MG63 (cell line): Measurements from ENCODE around the gene CNOT11. TPM values are rescaled to one million over a fixed set of nuclear protein-coding genes. Genes with fewer than 3 reads are reported as not detected.
A peak's percentile ranks its signal among the peaks of the same experiment; 100 is the strongest.
"Not testable (repeated sequence)": the region's sequence is repeated elsewhere in the genome, so short reads cannot be mapped to it uniquely, and the experiment has no call there.

Experiments
- DNase-seq: peaks from one replicate; pipeline ENCODE4 v3.0.0-alpha.2; 2020
- H3K27me3 ChIP-seq: fragments of 250-450 bp; sonication (Bioruptor Pico); 2 replicates; pipeline ENCODE4 v1.5.1; 2020; ENCODE audit warnings: mild to moderate bottlenecking, moderate library complexity
- H3K36me3 ChIP-seq: fragments of 250-450 bp; sonication (Bioruptor Pico); 2 replicates; pipeline ENCODE4 v1.5.1; 2020; ENCODE audit warnings: mild to moderate bottlenecking, moderate library complexity
- H3K4me3 ChIP-seq: fragments of 250-450 bp; sonication (Bioruptor Pico); 2 replicates; pipeline ENCODE4 v1.5.1; 2020; ENCODE audit warnings: mild to moderate bottlenecking, moderate library complexity
- H3K9me3 ChIP-seq: fragments of 250-450 bp; sonication (Bioruptor Pico); 2 replicates; pipeline ENCODE4 v1.5.1; 2020; ENCODE audit warnings: mild to moderate bottlenecking, moderate library complexity
- total RNA-seq: library from RNA; depleted of rRNA; stranded (reverse); fragments of >200 nt; shearing (Covaris generic); gene quantifications from 2 replicates; pipeline ENCODE4 v1.2.3, GENCODE V29; 2014; ENCODE audit warnings: low replicate concordance

Gene CNOT11
- total RNA-seq, 1 experiment from 2014 or later = 52.6 TPM

DNA sequence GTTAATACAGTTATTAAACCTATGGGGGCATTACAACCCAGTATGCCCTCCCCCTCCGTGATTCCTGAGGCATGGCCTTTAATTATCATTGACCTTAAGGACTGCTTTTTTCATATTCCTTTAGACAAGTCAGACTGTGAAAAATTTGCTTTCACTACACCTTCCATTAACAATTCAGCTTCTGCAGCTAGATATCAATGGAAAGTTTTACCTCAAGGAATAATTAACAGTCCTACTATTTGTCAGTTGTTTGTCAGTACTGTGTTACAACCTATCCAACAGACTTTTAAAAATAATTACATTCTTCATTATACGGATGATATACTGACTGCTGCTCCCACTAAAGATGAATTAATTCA lies 12.9 kb upstream of the CNOT11 start:
- H3K36me3 ChIP-seq, H3K9me3 ChIP-seq, DNase-seq, H3K4me3 ChIP-seq, H3K27me3 ChIP-seq: not testable (repeated sequence)

DNA sequence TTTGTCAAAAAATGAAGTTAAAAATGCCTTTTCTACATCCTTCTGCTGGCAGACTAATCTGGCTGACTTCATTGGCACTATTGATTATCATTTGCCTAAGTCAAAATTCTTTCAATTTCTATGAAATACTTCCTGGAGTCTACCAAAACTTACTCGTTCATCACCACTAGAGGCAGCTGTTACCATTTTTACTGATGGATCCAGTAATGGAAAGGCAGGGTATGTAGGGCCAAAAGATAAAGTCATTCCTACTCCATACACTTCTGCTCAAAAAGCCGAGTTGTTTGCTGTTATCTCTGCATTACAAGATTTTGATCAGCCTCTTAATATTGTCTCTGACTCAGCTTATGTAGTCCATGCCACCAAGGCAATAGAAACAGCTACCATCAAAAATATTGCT lies 12.0 kb upstream of the CNOT11 start:
- not testable (repeated sequence) for H3K9me3 ChIP-seq, H3K36me3 ChIP-seq, H3K27me3 ChIP-seq, H3K4me3 ChIP-seq, DNase-seq

DNA sequence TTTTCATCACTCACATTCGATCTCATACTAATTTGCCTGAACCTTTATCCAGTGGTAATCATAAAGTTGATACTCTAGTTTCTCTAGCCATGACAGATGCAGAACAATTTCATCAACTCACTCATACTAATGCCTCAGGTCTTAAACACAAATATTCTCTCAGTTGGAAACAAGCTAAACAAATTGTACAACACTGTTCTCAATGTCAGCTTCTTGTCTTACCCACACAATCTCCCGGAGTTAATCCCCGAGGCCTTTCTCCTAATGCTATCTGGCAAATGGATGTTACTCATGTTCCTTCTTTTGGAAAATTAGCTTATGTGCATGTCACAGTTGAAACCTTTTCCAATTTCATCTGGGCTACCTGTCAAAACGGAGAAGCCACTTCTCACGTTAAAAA lies 11.5 kb upstream of the CNOT11 start:
- Histone ChIP-seq H3K27me3 (no peaks in the 10 kb centered on the region), H3K36me3 (no peaks in the 10 kb centered on the region), H3K9me3 (no peaks in the 10 kb centered on the region), H3K4me3 (no peak overlapping the region)
- DNase-seq = no peak

DNA sequence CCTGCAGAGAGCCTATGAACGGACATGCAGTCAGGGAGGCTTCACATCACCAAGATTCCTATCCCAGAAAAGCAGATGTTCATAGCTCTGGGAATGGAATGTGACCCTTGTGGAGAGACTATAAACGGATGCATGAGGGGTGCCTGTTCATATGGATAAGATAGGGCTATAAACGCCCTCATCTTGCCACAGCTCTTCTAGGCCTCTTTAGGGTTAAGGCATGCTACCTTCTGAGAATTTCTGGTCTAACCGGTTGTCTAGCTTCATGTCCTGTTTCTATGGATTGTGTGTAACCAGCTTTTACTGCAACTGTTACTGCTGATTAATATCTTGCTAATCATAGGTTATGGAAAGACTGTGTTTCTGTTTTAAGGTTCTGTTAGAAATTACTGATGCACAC lies 8.3 kb upstream of the CNOT11 start:
- not testable (repeated sequence) for H3K9me3 ChIP-seq, H3K27me3 ChIP-seq, H3K4me3 ChIP-seq, DNase-seq, H3K36me3 ChIP-seq

DNA sequence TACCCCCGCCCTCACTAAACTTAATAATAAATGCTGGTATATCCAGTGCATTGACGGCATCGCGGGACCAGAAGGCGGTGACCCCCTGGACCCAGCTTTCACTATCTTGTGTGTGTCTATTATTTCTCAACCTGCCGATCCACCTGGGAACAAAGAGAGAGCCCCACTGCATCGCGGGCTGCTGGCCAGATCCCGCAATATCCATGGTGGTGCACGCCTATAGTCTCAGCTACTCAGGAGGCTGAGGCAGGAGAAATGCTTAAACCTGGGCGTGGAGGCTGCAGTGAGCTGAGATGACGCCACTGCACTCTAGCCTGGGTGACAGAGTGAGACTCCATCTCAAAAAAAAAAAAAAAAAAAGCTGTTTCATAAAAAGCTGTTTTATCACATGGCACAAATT lies 7.8 kb upstream of the CNOT11 start:
- not testable (repeated sequence) for H3K36me3 ChIP-seq, DNase-seq, H3K9me3 ChIP-seq, H3K4me3 ChIP-seq, H3K27me3 ChIP-seq

DNA sequence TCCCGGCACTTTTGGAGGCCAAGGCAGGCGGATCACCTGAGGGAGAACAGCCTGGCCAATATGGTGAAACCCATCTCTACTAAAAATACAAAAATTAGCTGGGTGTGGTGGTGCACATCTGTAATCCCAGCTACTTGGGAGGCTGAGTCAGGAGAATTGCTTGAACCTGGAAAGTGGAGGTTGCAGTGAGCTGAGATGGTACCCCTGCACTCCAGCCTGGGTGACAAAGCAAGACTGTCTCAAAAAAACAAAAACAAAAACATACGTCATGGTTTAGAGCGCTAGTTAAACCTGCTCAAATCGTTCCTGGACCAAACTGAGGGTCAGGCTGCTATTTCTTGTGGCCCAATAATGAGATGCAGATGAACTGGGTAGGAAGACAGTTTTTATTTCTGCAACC lies 7.2 kb upstream of the CNOT11 start:
- not testable (repeated sequence) for H3K4me3 ChIP-seq, H3K36me3 ChIP-seq, H3K27me3 ChIP-seq, DNase-seq, H3K9me3 ChIP-seq

DNA sequence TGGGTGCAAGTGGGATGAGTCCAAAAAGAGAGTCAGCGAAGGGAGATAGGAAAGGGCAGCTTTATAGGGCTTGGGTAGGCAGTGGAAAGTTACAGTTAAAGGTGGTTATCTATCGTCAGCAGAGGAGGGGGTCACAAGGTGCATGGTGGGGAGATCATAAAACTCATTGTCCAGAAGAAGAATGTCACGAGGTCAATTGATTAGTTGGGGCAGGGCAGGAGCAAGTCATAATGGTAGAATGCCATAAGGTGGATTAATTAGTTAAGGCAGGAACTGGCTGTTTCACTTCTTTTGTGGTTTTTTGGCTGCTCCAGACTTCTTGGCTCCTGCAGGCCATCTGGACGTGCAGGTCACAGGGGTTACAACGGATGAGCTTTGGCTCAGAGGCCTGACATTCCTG lies 3.9 kb upstream of the CNOT11 start:
- H3K27me3 ChIP-seq, H3K4me3 ChIP-seq, H3K36me3 ChIP-seq, H3K9me3 ChIP-seq, DNase-seq: not testable (repeated sequence)

DNA sequence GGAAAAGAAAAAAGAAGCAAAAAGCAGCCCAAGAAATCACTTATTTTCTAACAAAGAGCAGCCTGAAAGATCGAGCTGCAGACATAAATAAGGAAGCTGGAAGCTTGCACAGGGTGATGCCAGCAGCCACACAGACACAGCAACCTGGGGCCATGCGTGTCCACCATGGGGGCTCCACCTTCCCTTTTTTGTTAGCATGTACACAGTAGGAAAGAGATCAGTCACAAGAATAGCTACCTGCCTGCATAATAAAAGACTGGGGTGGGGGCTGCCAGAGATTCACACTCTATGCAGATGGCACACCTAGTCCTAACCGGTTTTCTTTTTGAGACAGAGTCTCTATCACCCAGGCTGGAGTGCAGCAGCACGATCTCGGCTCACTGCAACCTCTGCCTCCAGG lies 2.9 kb upstream of the CNOT11 start:
- H3K36me3 ChIP-seq = peaks cover 4% of the 10 kb centered on the region
- no peak for DNase-seq
- no peaks in the 10 kb centered on the region for H3K9me3 ChIP-seq
- no peaks in the 10 kb centered on the region for H3K27me3 ChIP-seq
- no peak overlapping the region for H3K4me3 ChIP-seq

DNA sequence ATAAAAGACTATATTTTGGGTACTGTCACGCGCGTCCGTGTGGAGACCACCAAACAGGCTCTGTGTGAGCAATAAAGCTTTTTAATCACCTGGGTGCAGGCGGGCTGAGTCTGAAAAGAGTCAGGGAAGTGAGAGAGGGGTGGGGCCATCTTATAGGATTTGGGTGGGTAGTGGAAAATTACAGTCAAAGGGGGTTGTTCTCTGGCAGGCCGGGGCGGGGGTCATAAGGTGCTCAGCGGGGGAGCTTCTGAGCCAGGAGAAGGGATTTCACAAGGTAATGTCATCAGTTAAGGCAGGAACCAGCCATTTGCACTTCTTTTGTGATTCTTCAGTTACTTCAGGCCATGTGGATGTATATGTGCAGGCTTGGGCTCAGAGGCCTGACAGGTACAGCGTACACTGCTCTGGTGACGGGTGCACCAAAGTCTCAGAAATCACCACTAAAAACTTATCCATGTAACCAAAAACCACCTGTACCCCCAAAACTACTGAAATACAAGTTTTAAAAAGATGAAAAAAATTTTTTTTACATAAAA lies 1.4 kb upstream of the CNOT11 start:
- not testable (repeated sequence) for H3K27me3 ChIP-seq, H3K36me3 ChIP-seq, DNase-seq, H3K4me3 ChIP-seq, H3K9me3 ChIP-seq

DNA sequence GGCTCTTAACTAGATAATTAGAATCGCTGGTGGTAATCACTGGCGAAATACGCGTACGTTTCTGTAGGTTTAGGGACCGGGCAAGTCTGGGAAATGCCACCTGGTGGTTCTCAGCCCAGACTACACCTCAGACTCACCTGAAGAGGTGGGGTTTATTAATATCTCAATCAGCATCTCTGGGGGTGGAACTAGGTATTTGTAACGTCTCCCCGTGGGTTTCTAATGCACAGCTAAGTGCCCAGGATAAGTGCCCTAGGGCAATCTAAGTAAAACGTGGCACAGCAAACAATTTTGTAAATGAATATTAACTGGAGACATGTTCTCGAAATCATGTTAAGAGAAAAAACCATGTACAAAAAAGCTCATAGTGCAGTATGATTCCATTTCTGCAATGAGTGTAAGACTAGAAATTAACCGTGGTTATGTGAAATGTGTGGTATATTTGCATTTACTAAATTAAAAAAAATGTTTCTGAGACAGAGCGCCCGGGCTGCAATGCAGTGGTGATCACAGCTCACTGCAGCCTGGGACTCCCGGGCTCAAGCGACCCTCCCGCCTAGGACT lies 760 bp upstream of the CNOT11 start:
- Histone ChIP-seq H3K4me3 (peak overlapping the region; percentile 72), H3K36me3 (peaks cover 4% of the 10 kb centered on the region)

DNA sequence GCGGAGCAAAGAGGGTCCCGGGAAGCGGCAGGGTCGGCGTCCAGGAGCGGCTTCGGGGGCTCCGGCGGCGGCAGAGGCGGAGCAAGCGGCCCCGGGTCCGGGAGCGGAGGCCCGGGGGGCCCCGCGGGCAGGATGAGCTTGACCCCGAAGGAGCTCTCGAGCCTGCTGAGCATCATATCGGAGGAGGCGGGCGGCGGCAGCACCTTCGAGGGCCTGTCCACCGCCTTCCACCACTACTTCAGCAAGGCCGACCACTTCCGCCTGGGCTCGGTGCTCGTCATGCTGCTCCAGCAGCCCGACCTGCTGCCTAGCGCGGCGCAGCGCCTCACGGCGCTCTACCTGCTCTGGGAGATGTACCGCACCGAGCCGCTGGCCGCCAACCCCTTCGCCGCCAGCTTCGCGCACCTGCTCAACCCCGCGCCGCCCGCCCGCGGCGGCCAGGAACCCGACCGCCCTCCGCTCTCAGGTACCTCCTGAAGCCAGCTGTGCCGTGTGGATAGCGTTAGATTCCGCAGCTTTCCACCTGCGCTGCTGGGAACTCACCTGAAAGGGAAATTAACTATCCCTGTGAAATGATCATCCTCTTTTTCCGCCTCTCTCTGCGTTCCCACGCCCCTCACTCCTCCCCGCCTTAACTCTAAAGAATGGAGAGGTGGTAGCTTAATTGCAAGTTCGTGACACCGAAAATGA lies 472 bp downstream of the CNOT11 start:
- Histone ChIP-seq H3K36me3 (peaks cover 9% of the 10 kb centered on the region), H3K9me3 (no peaks in the 10 kb centered on the region), H3K27me3 (no peaks in the 10 kb centered on the region), H3K4me3 (peak overlapping the region; percentile 72)
- peak; percentile 65 for DNase-seq

More for the DNA sequence above, 760 bp upstream of the CNOT11 start:
- H3K9me3 ChIP-seq = no peaks in the 10 kb centered on the region
- DNase-seq = no peak
- no peaks in the 10 kb centered on the region for H3K27me3 ChIP-seq

DNA sequence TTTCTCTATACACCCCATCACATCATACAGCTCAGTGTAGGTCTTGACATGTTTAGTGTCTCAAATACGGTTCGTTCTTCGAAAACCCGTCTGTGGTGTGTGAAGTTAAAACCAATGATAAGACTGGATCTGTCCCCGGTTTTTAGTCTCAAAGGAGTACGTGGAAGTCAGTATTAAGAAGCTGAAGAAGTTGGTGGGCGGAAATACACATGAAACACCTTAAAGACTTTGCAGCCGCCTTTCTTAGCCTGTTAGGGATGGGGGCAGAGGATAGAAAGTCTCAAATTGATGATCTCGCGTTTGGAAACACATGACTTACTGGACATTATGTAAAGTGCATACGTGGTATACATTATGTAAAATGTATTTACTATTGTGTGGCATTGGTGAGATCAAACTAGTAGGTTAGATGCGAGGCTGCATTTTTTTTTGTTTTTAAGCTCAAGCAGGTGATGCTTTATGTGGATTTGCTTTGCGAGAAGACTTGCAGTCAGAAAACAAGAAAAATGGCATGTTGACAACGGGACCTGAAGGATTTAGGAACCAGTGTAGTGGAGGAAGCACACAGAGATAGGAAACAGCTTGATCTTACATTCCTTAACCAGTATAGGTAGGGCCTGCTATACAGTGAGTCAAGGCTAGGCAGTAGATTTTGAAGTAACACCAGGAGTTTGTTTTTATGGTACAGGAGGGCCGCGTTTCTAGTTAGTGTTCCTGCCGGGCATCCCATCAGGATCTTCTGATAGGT lies 1.2 kb downstream of the CNOT11 start:
- Histone ChIP-seq H3K36me3 (peaks cover 14% of the 10 kb centered on the region), H3K9me3 (no peaks in the 10 kb centered on the region), H3K4me3 (peak overlapping the region; percentile 72), H3K27me3 (no peaks in the 10 kb centered on the region)
- DNase-seq = no peak

DNA sequence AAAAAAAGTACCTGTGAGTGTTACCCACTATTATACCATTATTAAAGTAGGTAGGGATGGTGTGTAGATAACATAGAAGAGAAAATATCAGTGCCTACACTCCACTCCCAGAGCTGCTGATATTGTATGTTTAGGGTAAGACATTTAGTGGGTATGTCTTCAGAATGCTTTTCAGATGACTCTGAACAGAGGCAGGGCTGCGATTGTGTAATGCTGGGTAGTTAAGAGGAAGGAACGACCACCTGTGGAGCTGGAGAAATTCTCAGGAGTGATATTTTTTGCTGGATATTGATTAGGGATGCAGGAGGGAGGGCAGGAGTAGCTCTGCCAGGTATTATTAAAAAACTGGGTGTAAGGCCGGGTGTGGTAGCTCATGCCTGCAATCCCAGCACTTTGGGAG lies 2.8 kb downstream of the CNOT11 start:
- Histone ChIP-seq H3K36me3 (peaks cover 20% of the 10 kb centered on the region), H3K27me3 (no peaks in the 10 kb centered on the region), H3K9me3 (no peaks in the 10 kb centered on the region), H3K4me3 (no peak overlapping the region)
- DNase-seq = no peak

DNA sequence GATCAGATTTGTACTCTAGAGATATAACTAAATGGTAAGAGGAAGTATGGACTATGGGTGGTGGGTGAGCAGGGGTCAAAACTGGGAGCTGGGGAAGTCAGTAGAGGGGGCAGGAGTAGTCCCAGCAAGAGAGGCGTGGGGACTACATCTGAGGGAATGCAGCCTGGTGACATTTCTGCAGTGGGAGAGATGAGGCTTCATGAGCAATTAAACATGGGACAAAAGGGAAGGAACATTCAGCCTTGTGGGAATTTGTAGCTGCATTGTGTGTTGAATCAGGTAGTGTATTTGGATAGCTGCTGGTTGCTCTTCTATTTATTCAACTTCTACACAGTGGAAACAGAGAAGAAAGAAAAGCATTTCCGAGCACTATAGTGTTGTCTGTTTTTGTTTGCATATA lies 3.6 kb downstream of the CNOT11 start:
- Histone ChIP-seq H3K9me3 (no peaks in the 10 kb centered on the region), H3K36me3 (peaks cover 20% of the 10 kb centered on the region), H3K4me3 (no peak overlapping the region), H3K27me3 (no peaks in the 10 kb centered on the region)
- DNase-seq = no peak

DNA sequence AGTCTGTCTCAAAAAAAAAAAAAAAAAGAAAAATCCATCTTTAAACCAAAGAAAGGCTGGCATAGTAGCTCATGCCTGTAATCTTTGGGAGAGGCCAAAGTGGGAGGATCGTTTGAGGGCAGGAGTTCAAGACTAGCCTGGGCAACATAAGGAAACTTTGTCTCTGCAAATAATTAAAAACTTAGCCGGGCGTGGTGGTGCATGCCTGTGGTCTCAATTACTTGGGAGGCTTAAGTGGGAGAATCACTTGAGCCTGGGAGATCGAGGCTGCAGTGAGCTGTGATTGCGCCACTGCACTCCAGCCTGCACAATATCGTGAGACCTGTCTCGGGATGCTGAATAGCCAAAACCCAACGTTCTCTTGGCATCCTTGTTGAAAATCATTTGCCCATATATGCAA lies 6.1 kb downstream of the CNOT11 start:
- Histone ChIP-seq H3K27me3 (no peaks in the 10 kb centered on the region), H3K36me3 (peaks cover 30% of the 10 kb centered on the region), H3K9me3 (no peaks in the 10 kb centered on the region), H3K4me3 (no peak overlapping the region)
- DNase-seq = no peak

DNA sequence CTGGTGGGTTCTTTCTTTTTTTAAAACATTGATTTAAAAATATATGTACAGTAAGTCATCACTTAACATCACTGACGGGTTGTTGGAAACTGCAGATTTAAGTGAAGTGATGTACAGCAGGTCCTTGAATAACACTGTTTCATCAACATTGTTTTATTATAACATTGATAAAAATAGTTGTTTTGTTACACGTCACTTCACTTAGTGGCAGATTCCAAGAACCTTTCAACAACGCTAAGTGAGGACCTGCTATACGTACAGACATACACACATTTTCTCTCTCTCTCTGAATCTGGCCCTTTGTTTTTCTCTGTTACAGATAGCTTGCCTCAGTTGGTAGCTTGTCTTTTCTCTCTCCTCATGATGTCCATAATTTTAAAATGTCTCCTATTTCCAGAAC lies 9.5 kb downstream of the CNOT11 start:
- Histone ChIP-seq H3K9me3 (no peaks in the 10 kb centered on the region), H3K36me3 (peaks cover 48% of the 10 kb centered on the region), H3K27me3 (no peaks in the 10 kb centered on the region), H3K4me3 (no peak overlapping the region)
- DNase-seq = no peak

DNA sequence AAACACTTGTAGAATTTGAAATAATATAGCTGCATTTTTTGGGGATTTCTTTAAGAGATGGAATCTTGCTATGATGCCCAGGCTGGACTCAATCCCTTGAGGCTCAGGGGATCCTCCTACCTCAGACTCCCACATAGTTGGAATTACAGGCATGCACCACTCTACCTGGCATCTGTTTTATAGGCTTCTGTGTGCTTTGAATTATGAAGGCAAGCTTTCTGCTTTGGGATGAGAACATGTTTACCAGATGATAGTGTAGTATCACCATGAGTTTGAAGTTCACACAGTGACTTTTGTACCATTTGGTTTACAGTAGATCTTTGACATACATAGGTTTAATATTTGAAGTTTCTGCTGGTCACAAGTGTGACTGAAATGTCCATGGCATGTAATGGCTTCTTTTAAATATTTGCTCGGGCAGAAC lies 10.7 kb downstream of the CNOT11 start:
- no peak for DNase-seq
- H3K4me3 ChIP-seq = no peak overlapping the region
- H3K9me3 ChIP-seq = no peaks in the 10 kb centered on the region
- no peaks in the 10 kb centered on the region for H3K27me3 ChIP-seq
- H3K36me3 ChIP-seq = peaks cover 53% of the 10 kb centered on the region
